K562 (cell line): ENCODE results near the gene TUBE1. TPM values are rescaled to one million over a fixed set of nuclear protein-coding genes. Genes with fewer than 3 reads are reported as not detected.

Experiments
- ATAC-seq: fragments of 200-7000 bp; cut with Tn5 transposase; 3 replicates; pipeline ENCODE4 v1.9.1; 2020; ENCODE audit warnings: moderate library complexity
- BruUV-seq: library from RNA; stranded (reverse); fragments of 400-500 nt; replicated peaks from 2 replicates; lab custom pipeline; 2021; lab: Mats Ljungman, UMichigan
- CTCF ChIA-PET: fragments of 300-600 bp; formaldehyde crosslinking; extraction: SDS; loops from one replicate; lab custom pipeline; 2021; ENCODE audit warnings: low intra/inter-chr PET ratio; lab: Yijun Ruan, JAX
- POLR2A ChIA-PET: fragments of 300-600, 350-650 bp; sonication (Branson Sonifier 250); formaldehyde crosslinking; extraction: SDS; loops from one replicate; lab custom pipeline; 2021; ENCODE audit warnings: antibody characterized with exemption, inconsistent platforms; lab: Yijun Ruan, JAX
- DNase-seq, 4 experiments: peaks; one replicate each; pipeline versions ENCODE4 v3.0.0 to v3.0.0-alpha.2; 2011 to 2018; ENCODE audit warnings: low spot score in 3 of 4, mixed read lengths in 3 of 4; ENCODE audit errors: extremely low read depth in 1 of 4
- FAIRE-seq: peaks from 2 replicates; lab custom pipeline; 2011; peaks lifted over from hg19 to GRCh38; lab: Jason Lieb, UNC
- H2AFZ ChIP-seq: 2 replicates; pipeline ENCODE4 v1.6.0; 2011; ENCODE audit warnings: low read depth, low read length, control low read depth, inconsistent platforms
- H3K27ac ChIP-seq: fragments of 200-600 bp; 3 replicates; pipeline ENCODE4 v1.8.0; 2011; ENCODE audit warnings: low read depth, mild to moderate bottlenecking, control low read depth, inconsistent platforms, low read length, moderate library complexity, mixed read lengths; ENCODE audit errors: extremely low read depth
- H3K27me3 ChIP-seq, 2 experiments: fragments of 300-600 bp in 1 of 2; 2 replicates in 1 of 2; 3 replicates in 1 of 2; pipeline versions ENCODE4 v1.6.0 to v1.8.0; 2011; ENCODE audit warnings: inconsistent platforms in 2 of 2, low read length in 2 of 2, mild to moderate bottlenecking in 1 of 2, mixed read lengths in 1 of 2, moderate library complexity in 1 of 2; ENCODE audit not compliant: control insufficient read depth in 2 of 2, insufficient read depth in 2 of 2
- H3K36me3 ChIP-seq: fragments of 300-600 bp; 3 replicates; pipeline ENCODE4 v1.8.0; 2011; ENCODE audit warnings: mild to moderate bottlenecking, low read length, inconsistent platforms; ENCODE audit not compliant: control insufficient read depth, insufficient read depth
- H3K4me1 ChIP-seq, 2 experiments: fragments of 200-600 bp in 1 of 2; replicated peaks in 1 of 2; 2 replicates in 1 of 2; 3 replicates in 1 of 2; pipeline versions ENCODE4 v1.5.1 to v1.8.0; 2011; ENCODE audit warnings: inconsistent platforms in 2 of 2, low read length in 2 of 2, mild to moderate bottlenecking in 1 of 2, mixed read lengths in 1 of 2, moderate library complexity in 1 of 2; ENCODE audit not compliant: control insufficient read depth in 2 of 2, insufficient read depth in 2 of 2
- H3K4me2 ChIP-seq: 2 replicates; pipeline ENCODE4 v1.6.1; 2011; ENCODE audit warnings: low read length, control low read depth, inconsistent platforms, mixed read lengths; ENCODE audit not compliant: insufficient read depth
- H3K4me3 ChIP-seq: fragments of 200-600 bp; sonication (generic), shearing (Covaris generic); 2 replicates; pipeline ENCODE4 v1.5.1; 2016; ENCODE audit warnings: control low read depth, inconsistent platforms
- H3K79me2 ChIP-seq: fragments of 200-600 bp; 3 replicates; pipeline ENCODE4 v1.8.0; 2011; ENCODE audit warnings: low read length, inconsistent platforms; ENCODE audit not compliant: control insufficient read depth, insufficient read depth
- H3K9ac ChIP-seq, 2 experiments: 2 replicates each; pipeline versions ENCODE4 v1.6.0 to v1.6.1; 2011; ENCODE audit warnings: low read depth in 2 of 2, low read length in 2 of 2, control low read depth in 1 of 2, inconsistent platforms in 1 of 2, mild to moderate bottlenecking in 1 of 2, mixed read lengths in 1 of 2; ENCODE audit not compliant: insufficient read depth in 1 of 2
- H3K9me1 ChIP-seq: one replicate; pipeline ENCODE4 v1.6.0; 2011; ENCODE audit warnings: inconsistent platforms, mild to moderate bottlenecking, low read length, moderate library complexity; ENCODE audit not compliant: control insufficient read depth, insufficient read depth
- H3K9me3 ChIP-seq: replicated peaks from 2 replicates; pipeline ENCODE4 v1.5.1; 2011; ENCODE audit warnings: low read depth, low read length, inconsistent platforms; ENCODE audit not compliant: control insufficient read depth, insufficient read depth
- H4K20me1 ChIP-seq: replicated peaks from 2 replicates; pipeline ENCODE4 v1.6.1; 2011; ENCODE audit warnings: low read length, inconsistent platforms, mixed read lengths; ENCODE audit not compliant: control insufficient read depth, insufficient read depth
- BDP1 ChIP-seq: IDR thresholded peaks from 3 replicates; pipeline ENCODE4 v1.6.1; 2011; ENCODE audit not compliant: insufficient read length, insufficient read depth
- C11orf30 ChIP-seq: fragments of 450-650 bp; IDR thresholded peaks from 2 replicates; pipeline ENCODE4 v1.6.1; 2016; ENCODE audit warnings: low read depth, mild to moderate bottlenecking
- E2F1 ChIP-seq: sonication (generic); formaldehyde crosslinking; IDR thresholded peaks from 2 replicates; pipeline ENCODE4 v1.8.1; 2023; ENCODE audit warnings: mild to moderate bottlenecking, missing genetic modification reagents, moderate library complexity
- NR0B1 ChIP-seq: fragments of 450-650 bp; IDR thresholded peaks from one replicate; pipeline ENCODE4 v1.6.1; 2018; ENCODE audit warnings: mild to moderate bottlenecking, moderate library complexity; ENCODE audit not compliant: partially characterized antibody
- PHB ChIP-seq: fragments of 250-450 bp; sonication (Bioruptor Pico); IDR thresholded peaks from 2 replicates; pipeline ENCODE4 v1.5.0; 2021
- TCFL5 ChIP-seq: fragments of 250-450 bp; sonication (Bioruptor Pico); conservative IDR thresholded peaks from 2 replicates; pipeline ENCODE4 v1.6.1; 2021; ENCODE audit warnings: mild to moderate bottlenecking, moderate library complexity, matching md5 sums
- ZNF316 ChIP-seq: fragments of 450-650 bp; IDR thresholded peaks from 2 replicates; pipeline ENCODE4 v1.6.1; 2016
- ZNF76 ChIP-seq: fragments of 250-450 bp; sonication (Bioruptor Pico); IDR thresholded peaks from 2 replicates; pipeline ENCODE4 v1.4.0; 2020; ENCODE audit warnings: mild to moderate bottlenecking, moderate library complexity, borderline replicate concordance
- WGBS: fragments of 100-300 bp; shearing (Covaris generic); methylation state at CpG from one replicate; pipeline ENCODE4 v1.1.6; 2016; ENCODE audit warnings: low coverage, mixed read lengths; ENCODE audit not compliant: insufficient coverage; ENCODE audit errors: missing lambda C conversion rate; 5-methylcytosine and 5-hydroxymethylcytosine counted together
- in situ Hi-C: fragments of 300-500 bp; cut with MboI; formaldehyde crosslinking; loops from 4 replicates; pipeline ENCODE4 v1.15.0; 2018; ENCODE audit warnings: inconsistent platforms, mixed read lengths
- intact Hi-C: fragments of 100-400 bp; cut with micrococcal nuclease; formaldehyde crosslinking; loops from 2 replicates; pipeline ENCODE4 v1.14.2; 2022
- polyA plus RNA-seq, 8 experiments: library from polyadenylated mRNA; depleted of rRNA in 4 of 8; stranded (reverse) in 5 of 8; unstranded in 3 of 8; fragments of >200 nt; fragmentation: Nextera tagmentation in 2 of 8; fragmentation: Illumina TruSeq in 1 of 8; extraction: Ambion mirVana in 2 of 8; extraction: Trizol in 1 of 8; gene quantifications; 2 replicates each; pipeline versions ENCODE4 v1.2.1 to v1.2.3, GENCODE V29; 2011 to 2014; ENCODE audit warnings: inconsistent platforms in 1 of 8, missing spikeins in 1 of 8
- total RNA-seq, 7 experiments: library from RNA; depleted of rRNA in 6 of 7; stranded (reverse); fragments of >200 nt in 6 of 7; fragmentation: Illumina TruSeq in 2 of 7; extraction: Trizol in 2 of 7; gene quantifications; 2 replicates each; pipeline versions ENCODE4 v1.2.1 to v1.2.3, GENCODE V29; 2011 to 2021; ENCODE audit warnings: low replicate concordance in 1 of 7
- TF ChIP-seq, protein P1 (sequence below): fragments of 250-450 bp; sonication (Bioruptor Pico); IDR thresholded peaks from 2 replicates; pipeline ENCODE4 v1.4.0; 2020

Gene TUBE1
- total and polyA plus RNA-seq, 9 of the 15 experiments (the other 6 are each of a cell fraction or from before 2014, with no cell fraction given) = 18.9 to 58.4 (median 30.8) TPM

DNA sequence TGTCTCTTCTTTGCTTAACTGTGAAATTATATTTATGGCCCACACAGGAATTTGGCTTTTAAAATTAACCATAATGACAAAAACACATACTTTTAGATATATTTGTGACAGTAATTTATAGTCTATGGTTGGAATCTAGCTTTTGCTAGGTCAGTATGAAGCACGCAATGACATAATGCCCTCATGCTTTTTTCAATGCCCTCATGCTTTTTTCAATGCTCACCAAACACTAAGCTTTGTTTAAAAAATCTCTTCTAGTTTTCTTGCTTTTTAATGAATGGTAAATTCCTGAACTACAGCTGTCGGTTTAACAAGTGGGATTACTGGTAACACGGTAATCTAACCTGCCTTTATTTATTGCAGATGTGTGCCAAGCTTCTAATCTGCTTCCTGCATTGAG, 20.7 kb downstream of the TUBE1 start (continued):
- TF ChIP-seq, protein P1, sequence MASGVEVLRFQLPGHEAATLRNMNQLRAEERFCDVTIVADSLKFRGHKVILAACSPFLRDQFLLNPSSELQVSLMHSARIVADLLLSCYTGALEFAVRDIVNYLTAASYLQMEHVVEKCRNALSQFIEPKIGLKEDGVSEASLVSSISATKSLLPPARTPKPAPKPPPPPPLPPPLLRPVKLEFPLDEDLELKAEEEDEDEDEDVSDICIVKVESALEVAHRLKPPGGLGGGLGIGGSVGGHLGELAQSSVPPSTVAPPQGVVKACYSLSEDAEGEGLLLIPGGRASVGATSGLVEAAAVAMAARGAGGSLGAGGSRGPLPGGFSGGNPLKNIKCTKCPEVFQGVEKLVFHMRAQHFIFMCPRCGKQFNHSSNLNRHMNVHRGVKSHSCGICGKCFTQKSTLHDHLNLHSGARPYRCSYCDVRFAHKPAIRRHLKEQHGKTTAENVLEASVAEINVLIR (CRISPR knock-in tag) = no peak
- TF ChIP-seq PHB = no peak

DNA sequence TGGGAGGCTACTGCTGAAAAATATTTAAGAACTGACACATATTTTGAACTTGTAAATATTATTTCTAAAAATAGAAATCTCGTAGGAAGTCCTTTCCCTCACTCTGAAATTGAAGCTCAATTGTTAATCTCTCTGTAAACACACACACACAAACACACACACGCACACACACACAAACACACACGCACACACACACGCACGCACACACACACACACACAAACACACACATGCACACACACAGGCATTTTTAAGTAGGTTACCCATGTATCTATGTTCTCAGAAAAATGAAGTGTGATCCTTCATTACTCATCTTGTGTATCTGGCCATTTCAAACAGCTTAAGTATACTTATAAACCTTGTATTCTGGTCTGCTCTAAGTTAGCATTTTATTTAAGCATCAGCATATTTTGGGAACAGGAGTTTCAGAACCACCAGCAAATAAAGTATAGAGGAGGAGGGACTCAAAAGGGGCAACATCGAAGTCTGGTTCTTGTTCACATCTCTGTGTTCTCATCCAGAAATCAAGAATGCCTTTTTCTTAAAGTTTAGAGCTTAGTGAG, 21.8 kb downstream of the TUBE1 start:
- H4K20me1 ChIP-seq = no peaks in the 10 kb centered on the region
- H3K79me2 ChIP-seq = no peaks in the 10 kb centered on the region
- no peak for ATAC-seq
- ChIA-PET CTCF (no interaction called here), POLR2A (interaction anchor here (1.2 to 2.0 kb wide), 2 partner anchors 11 to 15 kb away, joined by 4 to 10 read pairs; partner anchors contain the start of gene CCN6)
- H3K27ac ChIP-seq = no peak overlapping the region
- TF ChIP-seq BDP1 (no peak), ZNF76 (CRISPR knock-in tag) (no peak), ZNF316 (peak; percentile 71), NR0B1 (no peak), C11orf30 (peak; percentile 34), TCFL5 (CRISPR knock-in tag) (no peak), E2F1 (no peak)
- no peak overlapping the region for H2AFZ ChIP-seq
- no TSS peak for BruUV-seq
- in situ Hi-C loops (no loop called here), intact Hi-C loops (loop anchor here (5.0 kb wide), 1 partner anchor 97 kb away; no protein-coding TSS in a partner anchor)
- WGBS = 12% methylated on average over 4 of the region's 6 CpGs
- no peaks in the 10 kb centered on the region; the same call in 2 of the 3 replicates for H3K36me3 ChIP-seq
- H3K9ac ChIP-seq = no peak overlapping the region
- no peaks in the 10 kb centered on the region for H3K9me1 ChIP-seq
- no peak for DNase-seq
- no peaks in the 10 kb centered on the region for H3K9me3 ChIP-seq
- H3K4me3 ChIP-seq = no peak overlapping the region
- H3K4me2 ChIP-seq = no peak overlapping the region
- H3K27me3 ChIP-seq = peaks cover 0 to 4% of the 10 kb centered on the region in 2 experiments; a peak in 2 of 5 replicates
- FAIRE-seq = peak; percentile 26
- no peaks in the 10 kb centered on the region for H3K4me1 ChIP-seq
